ENCODE data around the gene KRTAP4-5.
"Not testable (repeated sequence)": the region's sequence is repeated elsewhere in the genome, so short reads cannot be mapped to it uniquely, and the experiment has no call there.

KRTAP4-5 gene

DNA sequence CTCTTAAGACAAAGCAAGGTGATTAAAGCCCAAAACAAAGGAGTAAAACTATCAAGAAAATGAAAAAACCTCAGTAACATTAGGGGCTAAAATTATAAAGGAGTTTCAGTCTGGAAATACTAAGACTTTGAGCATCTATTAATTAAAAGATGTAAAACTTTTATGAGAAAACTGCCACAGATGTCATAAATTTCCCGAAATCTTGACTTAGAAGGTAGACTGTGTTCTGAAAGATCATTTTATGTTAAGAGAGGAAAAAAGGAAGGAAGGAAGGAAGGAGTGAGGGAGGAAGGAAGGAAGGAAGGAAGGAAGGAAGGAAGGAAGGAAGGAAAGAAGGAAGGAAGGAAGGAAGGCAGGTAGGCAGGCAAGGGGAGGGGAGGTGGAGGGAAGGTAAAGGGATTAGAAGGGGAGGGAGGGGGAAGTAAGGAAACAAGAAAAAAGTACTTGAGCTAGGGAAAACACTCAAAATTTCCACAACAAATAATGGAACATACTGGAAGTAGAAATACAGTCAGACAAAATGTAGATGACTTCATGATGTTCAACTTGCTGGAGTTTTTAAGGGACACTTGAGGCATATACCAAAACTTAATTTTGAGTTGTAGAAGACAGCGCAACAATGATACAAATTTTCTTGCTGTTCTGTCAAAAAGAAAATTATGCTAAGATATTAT is 2.0 kb downstream of the KRTAP4-5 start:
- DNase-seq (ENCODE audit: low read depth), result no peak

DNA sequence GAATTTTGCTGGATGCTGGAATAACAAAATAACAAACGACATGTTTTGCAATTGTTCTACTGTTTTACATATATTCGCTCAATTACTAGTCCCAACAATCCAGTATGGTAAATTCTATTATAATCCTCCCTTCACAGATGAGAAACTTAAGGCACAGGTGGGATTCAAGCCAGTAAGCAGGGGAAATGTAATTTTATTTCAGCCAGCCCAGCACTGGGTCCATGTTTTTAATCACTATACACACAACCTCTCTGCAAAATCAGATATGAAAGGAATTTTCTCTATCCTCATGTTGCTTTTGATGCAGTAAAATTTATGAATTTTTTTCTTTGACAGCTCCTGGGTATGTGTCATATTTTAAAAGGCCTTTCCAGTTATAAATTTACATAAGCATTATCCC is 4.4 kb downstream of the KRTAP4-5 start:
- no peak for DNase-seq (ENCODE audit: low read depth)

DNA sequence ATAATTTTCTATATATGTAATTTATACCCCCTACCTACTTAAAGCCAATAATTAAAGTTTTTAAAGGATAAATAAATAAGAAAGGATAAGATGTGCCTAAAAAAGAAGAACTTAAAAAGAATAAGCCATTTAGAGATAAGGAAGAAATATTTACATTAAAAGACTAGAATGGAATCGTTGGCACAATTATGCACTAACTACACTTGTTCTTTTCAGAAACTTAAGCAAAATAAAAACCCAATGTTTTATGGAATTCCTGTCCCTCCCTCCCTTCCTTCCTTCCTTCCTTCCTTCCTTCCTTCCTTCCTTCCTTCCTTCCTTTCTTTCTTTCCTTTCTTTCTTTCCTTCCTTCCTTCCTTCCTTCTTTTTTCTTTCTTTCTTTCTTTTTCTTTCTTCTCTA is 4.8 kb downstream of the KRTAP4-5 start:
- no peak for DNase-seq (ENCODE audit: low read depth)

DNA sequence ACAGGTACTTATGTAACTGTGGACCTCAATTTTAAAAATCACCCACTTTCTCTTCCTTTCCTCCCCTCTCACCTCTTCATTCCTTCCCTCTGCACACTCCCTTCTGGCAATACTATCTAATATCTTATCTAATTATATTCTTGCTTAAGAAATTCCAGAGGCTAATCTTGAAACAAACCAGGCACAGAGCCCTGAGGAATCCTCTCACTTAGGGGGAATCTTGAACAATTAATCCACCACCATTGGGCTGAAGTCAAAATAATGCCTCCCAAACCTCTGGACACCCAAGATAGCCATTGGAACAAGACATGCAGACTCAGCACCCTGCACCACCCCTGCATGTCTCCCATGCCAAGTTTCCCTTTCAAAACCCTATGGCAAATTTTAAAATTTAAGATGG is 8.3 kb downstream of the KRTAP4-5 start:
- no peak for DNase-seq (ENCODE audit: low read depth)

DNA sequence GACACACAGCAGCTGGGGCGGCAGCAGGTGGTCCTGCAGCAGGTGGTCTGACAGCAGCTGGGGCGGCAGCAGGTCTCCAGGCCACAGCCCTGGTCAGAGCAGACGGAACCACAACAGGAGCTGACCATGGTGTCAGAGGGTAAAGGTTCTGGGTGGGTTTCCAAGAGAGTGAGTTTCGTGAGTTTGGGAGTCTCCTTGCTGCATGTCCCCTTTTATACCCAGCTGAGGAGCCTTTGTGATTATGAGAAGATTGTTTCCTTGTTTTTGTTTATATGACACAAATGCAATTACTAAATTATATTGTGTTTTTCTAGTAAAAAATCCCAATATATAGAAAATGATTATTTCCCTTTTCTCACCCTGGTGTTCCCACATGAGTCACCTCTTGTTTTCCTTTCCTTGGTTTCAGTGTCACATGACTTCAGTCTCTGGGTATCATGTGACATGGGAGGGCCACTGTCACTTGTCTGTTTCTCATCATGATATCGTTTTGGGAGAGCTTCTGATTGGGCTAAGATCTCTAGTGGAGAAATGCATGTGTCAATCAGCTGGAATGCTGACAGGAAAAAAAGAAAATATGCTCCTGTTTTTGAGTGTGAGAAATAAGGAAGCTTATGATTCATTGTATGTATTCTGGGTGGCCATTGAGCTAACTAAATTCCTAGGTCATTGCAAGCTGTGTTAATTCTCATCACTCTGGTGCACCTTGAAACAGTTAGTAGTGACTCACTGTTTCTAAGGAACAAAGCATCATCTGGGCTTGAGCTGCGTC is 9.1 kb downstream of the KRTAP4-5 start, which contains the start of gene KRTAP4-6:
Gene KRTAP4-6, minus strand, starts transcription at position 185 of the 772 bp plus-strand sequence. Its CDS starts 57 bp downstream, at position 128.
- no peak for DNase-seq (ENCODE audit: low read depth)

DNA sequence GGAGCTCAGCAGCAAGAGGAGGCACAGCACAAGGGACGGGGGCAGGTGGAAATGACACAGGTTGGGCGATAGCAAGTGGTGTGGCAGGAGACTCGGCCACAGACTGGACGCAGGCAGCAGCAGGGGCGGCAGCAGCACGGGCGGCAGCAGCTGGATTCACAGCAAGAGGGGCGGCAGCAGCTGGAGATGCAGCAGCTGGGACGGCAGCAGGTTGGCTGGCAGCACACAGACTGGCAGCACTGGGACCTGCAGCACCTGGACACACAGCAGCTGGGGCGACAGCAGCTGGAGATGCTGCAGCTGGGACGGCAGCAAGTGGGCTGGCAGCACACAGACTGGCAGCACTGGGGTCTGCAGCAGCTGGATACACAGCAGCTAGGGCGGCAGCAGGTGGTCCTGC is 9.8 kb downstream of the KRTAP4-5 start:
- DNase-seq (ENCODE audit: low read depth), result not testable (repeated sequence)

DNA sequence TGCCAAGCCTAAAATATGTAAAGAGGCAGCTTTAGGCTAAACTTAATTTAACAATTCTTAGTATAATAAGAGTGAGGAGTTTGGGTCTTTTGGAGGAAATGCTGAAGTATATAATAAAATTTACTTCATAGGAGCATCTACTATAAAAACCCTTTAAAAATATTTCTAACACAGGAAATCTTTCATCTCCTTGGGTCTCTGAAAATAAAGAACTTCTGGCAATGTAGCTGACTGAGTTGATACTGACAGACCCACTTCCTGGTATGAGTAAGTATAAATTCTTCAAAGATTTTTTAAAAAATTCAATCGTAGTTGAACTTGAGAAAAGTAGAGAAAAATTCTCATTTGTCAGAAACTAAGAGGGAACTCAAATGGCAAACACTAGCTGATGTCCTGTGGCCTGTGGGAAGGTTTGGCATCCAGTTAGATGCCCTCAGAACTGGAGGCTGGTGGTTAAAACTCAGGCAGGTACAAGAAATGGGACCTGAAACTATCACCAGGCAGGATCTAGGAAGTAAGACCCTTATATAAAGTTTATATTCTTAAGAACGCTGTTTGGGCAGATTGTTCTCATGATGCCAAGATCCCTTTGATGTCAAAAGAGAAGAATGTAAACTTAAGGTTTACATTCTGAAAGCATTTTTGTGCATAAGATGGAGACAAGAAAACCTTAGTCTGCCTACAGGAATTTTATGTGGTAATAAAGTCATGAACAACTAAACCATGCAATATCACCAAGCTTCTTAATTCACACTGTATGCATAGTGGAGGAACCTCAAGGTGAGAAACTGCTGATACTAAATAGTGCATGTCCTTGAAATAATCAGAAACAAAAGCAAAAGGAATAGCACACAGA is 15.5 kb downstream of the KRTAP4-5 start:
- DNase-seq (ENCODE audit: low read depth), result no peak

DNA sequence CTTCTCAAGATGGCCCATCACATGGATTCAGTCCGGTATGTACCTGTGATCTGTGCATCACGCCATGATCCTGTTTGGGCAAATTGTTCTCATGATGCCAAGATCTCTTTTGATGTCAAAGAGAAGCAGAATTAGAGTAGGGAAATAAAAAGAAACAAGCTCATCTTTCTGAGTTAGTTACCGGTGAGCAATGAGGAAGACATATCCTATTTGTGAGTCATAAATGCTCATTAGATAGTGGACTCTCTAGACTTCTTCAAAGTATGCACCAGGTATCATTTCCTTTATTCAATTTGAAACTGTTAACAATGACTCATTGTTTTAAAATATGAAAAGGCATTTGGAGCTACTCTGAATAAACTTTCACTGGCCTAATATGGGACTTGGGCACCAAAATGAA is 17.6 kb downstream of the KRTAP4-5 start:
- DNase-seq (ENCODE audit: low read depth), result no peak

DNA sequence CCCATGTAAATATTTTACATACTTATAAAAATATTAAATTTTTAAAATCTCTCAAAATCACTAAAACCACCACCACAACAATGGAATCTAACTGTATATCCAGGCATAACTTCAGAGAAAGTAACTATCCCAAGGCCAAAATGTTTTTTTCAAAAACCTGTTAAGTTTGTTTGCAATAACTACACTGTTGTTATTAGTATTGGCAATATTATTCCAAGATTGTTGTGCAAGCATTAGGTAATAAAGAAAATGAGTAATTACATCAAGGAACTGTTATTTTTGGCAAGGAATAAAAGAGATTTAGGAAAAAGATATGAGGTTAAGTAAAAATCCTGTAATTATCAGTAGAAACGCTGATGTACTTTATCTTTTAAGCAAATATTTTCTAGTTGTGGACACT is 22.3 kb downstream of the KRTAP4-5 start:
- DNase-seq (ENCODE audit: low read depth), result no peak

DNA sequence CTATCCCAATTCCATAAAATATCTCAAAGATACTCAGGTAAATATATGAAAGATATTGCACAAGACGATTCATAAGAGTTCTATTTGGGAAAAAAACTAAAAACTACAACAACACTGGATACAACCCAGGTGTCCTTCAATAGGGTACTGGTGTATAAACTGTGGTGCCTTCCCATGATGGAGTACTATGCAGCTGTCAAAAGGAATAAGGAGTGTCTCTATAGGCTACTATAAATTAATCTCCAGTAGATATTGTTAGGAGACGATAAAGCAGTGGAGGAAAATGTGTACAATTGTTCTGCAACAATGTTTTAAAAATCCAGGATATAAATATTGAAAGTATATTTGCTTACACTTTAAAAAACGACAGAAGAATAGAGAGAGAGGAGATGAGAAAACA is 23.2 kb downstream of the KRTAP4-5 start:
- DNase-seq (ENCODE audit: low read depth), result no peak

DNA sequence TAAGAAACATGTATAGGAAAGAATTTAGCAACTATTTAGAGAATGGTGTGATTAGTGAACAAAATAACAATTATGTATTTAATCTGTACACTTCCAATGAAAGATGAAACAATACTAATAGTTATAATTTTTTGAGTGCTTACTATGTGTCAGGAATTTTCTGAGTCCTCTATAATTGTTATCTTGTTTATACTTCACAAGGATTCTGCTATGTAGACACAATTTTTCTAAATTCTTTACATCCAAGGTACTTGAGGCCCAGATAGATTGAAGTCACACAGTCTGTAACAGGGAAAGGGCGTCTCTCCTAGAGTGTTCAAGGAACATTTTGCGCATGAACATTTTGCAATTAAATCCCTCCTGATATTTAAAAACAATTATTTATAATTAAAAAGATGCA is 24.6 kb downstream of the KRTAP4-5 start:
- DNase-seq (ENCODE audit: low read depth), result no peak

DNA sequence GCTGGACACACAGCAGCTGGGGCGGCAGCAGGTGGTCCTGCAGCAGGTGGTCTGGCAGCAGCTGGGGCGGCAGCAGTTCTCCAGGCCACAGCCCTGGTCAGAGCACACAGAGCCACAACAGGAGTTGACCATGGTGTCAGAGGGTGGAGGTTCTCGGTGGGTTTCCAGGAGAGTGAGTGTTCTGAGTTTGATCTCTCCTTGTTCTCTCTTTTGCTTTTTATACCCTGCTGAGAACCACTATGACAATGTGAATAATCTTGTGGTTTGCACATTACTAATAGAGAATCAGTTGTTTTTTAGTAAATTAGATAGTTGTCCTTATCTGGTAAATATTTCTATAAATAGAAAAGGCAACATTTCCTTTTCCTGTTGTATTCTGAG is 25.6 kb downstream of the KRTAP4-5 start, which contains the start of gene KRTAP4-12:
Gene KRTAP4-12, minus strand, starts transcription at position 192 of the 381 bp plus-strand sequence. Its CDS starts 60 bp downstream, at position 132.
- not testable (repeated sequence) for DNase-seq (ENCODE audit: low read depth)

DNA sequence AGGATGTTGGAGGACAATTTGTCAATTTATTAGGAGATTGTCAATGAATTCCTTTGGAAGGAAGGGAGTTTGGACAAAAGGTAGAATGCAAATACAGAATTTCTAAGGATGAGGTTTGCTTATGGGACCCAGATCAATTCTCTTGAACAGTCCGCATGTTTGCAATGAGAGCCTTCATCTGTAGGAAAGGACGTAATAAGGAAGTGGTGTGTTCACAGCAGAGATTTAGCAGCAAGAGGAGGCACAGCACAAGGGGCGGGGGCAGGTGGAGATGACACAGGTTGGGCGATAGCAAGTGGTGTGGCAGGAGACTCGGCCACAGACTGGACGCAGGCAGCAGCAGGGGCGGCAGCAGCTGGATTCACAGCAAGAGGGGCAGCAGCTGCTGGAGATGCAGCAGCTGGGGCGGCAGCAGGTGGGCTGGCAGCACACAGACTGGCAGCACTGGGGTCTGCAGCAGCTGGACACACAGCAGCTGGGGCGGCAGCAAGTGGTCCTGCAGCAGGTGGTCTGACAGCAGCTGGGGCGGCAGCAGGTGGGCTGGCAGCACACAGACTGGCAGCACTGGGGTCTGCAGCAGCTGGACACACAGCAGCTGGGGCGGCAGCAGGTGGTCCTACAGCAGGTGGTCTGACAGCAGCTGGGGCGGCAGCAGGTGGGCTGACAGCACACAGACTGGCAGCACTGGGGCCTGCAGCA is 26.2 kb downstream of the KRTAP4-5 start:
- DNase-seq (ENCODE audit: low read depth), result not testable (repeated sequence)

DNA sequence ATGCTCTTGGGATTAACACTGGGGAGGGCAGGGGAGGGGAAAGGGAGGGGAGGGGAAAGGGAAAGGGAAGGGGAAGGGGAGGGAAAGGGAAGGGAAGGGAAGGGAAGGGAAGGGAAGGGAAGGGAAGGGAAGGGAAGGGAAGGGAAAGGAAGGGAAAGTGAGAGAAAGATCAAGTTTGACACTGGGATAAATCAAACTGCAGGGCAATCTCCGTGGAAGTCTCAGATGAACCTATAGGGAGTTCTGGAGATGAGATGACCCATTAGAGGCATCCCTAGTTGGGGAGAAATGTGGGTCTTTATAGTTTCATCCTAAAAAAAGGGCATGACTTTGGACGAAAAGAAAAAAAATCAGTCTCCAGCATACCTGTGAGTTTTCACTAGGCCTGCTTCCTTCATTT is 27.9 kb downstream of the KRTAP4-5 start:
- no peak for DNase-seq (ENCODE audit: low read depth)

DNA sequence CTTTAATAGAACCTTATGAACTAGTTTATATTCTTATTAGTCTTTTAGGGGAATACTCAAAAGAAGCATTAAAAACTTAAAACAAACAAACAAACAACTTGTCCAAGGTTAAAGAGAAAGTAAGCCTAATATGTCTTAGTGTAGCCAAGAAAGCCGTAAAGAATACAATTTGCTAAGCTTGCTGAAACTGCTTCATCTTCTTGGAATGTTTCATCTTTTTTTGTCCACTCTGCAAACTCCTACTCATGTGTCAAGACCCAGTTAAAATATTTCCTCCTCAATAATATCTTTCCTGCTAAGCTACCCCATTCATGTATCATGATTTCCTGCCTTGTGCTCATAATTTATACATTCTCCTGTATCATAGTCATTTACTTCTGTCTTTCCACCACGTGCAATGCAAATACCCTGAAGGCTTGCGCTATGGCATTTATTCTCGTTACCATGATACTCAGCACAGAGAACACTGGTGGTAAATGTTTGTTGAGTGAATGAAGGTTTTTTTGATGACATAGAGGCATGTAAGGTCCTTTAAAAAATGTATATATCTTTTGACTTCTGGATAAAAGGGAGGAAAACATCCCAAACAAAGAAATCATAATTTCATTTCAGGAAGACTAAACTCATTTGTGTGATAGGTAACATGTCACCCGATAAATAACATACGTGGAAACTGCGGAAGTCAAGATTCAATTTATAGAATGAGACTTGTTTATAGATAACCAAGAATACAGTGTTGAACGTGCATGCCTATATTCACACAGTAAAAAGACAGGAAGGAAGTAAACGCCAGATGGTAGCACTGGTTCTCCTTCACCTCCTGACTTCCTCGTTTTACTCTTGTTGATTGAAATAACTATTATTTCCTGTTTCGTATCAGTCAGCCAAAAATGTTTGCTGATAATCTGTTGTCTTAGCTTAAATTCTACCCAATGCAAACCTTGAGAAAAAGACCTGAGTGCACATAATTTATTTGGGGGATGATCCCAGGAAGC is 29.6 kb downstream of the KRTAP4-5 start:
- not testable (repeated sequence) for DNase-seq (ENCODE audit: low read depth)

DNA sequence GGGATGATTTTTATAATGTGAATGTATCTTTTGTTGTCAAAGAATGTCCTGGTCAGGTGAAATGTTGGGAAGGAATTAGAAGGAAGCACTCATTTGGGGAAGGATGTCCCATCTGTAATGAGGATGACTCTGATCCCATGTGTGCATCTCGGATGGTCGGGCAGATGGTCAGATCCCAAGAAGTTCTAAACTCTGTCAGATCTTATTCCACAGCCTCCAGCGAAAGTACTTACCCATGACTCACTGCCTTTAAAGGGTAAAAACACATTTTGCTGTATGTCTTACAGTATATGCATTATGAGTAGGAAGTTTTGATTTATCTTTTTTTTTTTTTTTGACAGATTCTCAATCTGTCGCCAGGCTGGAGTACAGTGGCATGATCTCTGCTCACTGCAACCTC is 30.9 kb downstream of the KRTAP4-5 start:
- no peak for DNase-seq (ENCODE audit: low read depth)

DNA sequence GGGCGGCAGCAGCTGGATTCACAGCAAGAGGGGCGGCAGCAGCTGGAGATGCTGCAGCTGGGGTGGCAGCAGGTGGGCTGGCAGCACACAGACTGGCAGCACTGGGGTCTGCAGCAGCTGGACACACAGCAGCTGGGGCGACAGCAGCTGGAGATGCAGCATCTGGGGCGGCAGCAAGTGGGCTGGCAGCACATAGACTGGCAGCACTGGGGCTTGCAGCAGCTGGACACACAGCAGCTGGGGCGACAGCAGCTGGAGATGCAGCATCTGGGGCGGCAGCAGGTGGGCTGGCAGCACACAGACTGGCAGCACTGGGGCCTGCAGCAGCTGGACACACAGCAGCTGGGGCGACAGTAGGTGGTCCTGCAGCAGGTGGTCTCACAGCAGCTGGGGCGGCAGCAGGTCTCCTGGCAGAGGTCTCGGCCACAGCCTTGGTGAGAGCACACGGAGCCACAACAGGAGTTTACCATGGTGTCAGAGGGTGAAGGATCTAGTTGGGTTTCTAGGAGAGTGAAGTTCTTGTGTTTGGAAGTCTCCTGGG is 31.7 kb downstream of the KRTAP4-5 start, which contains the start of gene KRTAP4-11:
Gene KRTAP4-11, minus strand, starts transcription at position 528 of the 541 bp plus-strand sequence. Its CDS starts 58 bp downstream, at position 470.
- DNase-seq (ENCODE audit: low read depth), result not testable (repeated sequence)

DNA sequence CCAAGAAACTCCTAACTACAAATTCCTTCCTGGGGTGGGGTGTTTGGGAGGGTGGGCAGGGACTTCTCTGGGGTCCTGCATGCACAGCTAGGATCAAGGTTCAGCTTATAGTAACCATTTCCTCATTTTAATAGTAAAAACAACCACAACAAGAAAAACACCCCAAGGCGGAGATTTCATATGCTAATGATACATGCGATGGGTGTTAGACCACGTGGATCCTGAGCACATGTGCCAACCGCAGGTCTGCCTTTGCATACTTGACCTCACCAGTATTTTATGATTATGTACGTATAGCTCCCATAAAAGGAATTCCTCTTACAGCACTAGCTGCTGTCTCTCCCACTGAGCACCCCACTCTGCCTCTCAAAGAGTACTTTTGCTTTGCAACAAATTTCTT is 33.3 kb downstream of the KRTAP4-5 start:
- DNase-seq (ENCODE audit: low read depth), result no peak

DNA sequence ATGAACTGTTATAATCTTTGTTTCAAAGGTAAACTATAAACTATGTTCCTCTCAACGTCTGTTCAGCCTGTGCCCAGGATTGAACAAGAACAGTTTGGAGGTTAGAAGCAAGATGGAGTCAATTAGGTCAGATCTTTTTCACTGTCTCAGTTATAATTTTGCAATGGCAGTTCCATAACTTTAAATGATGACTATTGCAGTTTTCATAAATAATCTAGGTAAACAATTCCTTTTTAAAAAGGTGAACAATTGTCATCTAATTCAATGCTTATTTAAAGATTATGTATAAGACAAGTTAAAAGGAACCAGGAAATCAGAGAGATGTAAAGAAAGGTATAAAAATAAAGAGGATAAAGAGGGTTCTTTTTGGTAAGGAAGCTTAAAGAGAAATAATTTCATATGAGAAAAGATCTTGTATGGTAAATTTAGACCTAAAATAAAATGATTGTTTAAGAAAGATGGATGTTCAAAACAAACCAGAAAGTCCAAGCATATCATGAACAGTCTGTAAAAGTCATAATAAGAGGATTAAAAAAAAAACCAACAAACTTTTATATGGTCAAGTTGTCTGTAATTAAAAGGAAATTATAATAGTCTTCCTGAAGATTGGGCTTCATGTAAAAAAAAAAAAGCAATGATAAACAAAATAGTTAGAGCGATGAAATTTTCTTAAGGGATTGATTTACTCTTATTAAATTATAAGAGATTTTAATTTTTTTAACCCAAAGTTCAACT is 38.3 kb downstream of the KRTAP4-5 start:
- DNase-seq (ENCODE audit: low read depth), result no peak
